H1 (cell line): ENCODE data around the gene SCNN1G. TPM values are rescaled to one million over a fixed set of nuclear protein-coding genes. Genes with fewer than 3 reads are reported as not detected.
A peak's percentile ranks its signal among the peaks of the same experiment; 100 is the strongest.

ENCODE experiments used
- CTCF ChIA-PET: fragments of 300-600 bp; sonication (Branson Sonifier 250); formaldehyde crosslinking; loops from one replicate; lab custom pipeline; 2021; ENCODE audit not compliant: partially characterized antibody; lab: Charles Lee
- POLR2A ChIA-PET: fragments of 300-600 bp; sonication (Branson Sonifier 250); formaldehyde crosslinking; loops from one replicate; lab custom pipeline; 2021; ENCODE audit warnings: inconsistent platforms; ENCODE audit not compliant: partially characterized antibody; lab: Charles Lee
- DNase-seq, 2 experiments: peaks; one replicate each; pipeline versions ENCODE4 v3.0.0 to v3.0.0-alpha.2; 2010 to 2022; ENCODE audit warnings: low spot score in 2 of 2, low read depth in 1 of 2, mixed read lengths in 1 of 2
- FAIRE-seq: peaks from 2 replicates; lab custom pipeline; 2011; peaks lifted over from hg19 to GRCh38; lab: Jason Lieb, UNC
- H2AFZ ChIP-seq: 2 replicates; pipeline ENCODE4 v1.8.1; 2012; ENCODE audit warnings: low read length, inconsistent platforms
- H2AK5ac ChIP-seq: 2 replicates; pipeline ENCODE4 v1.6.1; 2013; ENCODE audit warnings: low read depth, low read length
- H2BK120ac ChIP-seq: replicated peaks from 2 replicates; pipeline ENCODE3; 2013; ENCODE audit warnings: low read depth, low read length, inconsistent platforms
- H2BK12ac ChIP-seq: 2 replicates; pipeline ENCODE4 v1.6.1; 2013; ENCODE audit warnings: low read depth, low read length
- H2BK15ac ChIP-seq: 2 replicates; pipeline ENCODE4 v1.6.1; 2013; ENCODE audit warnings: low read length
- H2BK20ac ChIP-seq: 2 replicates; pipeline ENCODE4 v1.6.1; 2013; ENCODE audit warnings: low read length
- H2BK5ac ChIP-seq: 2 replicates; pipeline ENCODE4 v1.6.1; 2013; ENCODE audit warnings: low read depth, low read length
- H3K14ac ChIP-seq: 2 replicates; pipeline ENCODE4 v1.6.1; 2013; ENCODE audit warnings: inconsistent platforms; ENCODE audit not compliant: insufficient read length
- H3K18ac ChIP-seq: 2 replicates; pipeline ENCODE4 v1.6.1; 2013; ENCODE audit warnings: low read length; ENCODE audit errors: extremely low read depth
- H3K23ac ChIP-seq: 2 replicates; pipeline ENCODE4 v1.6.1; 2013; ENCODE audit warnings: inconsistent platforms; ENCODE audit not compliant: insufficient read length
- H3K23me2 ChIP-seq: 2 replicates; pipeline ENCODE4 v1.6.1; 2013; ENCODE audit warnings: low read depth, low read length
- H3K27ac ChIP-seq: 2 replicates; pipeline ENCODE4 v1.6.1; 2011; ENCODE audit warnings: low read depth, low read length, inconsistent platforms
- H3K27me3 ChIP-seq, 4 experiments: replicated peaks in 1 of 4; 1 replicate in 1 of 4; 2 replicates in 3 of 4; pipeline versions ENCODE4 v1.6.1 to v1.8.1; 2011 to 2013; ENCODE audit warnings: low read length in 3 of 4, mild to moderate bottlenecking in 3 of 4, inconsistent platforms in 2 of 4, mixed read lengths in 2 of 4, moderate library complexity in 1 of 4; ENCODE audit not compliant: control insufficient read depth in 3 of 4, insufficient read depth in 3 of 4; ENCODE audit errors: extremely low read depth in 1 of 4
- H3K36me3 ChIP-seq, 4 experiments: 2 replicates each; pipeline versions ENCODE4 v1.6.1 to v1.8.1; 2011 to 2013; ENCODE audit warnings: mild to moderate bottlenecking in 4 of 4, low read length in 3 of 4, moderate library complexity in 2 of 4, control low read depth in 1 of 4, inconsistent platforms in 1 of 4; ENCODE audit not compliant: insufficient read depth in 4 of 4, control insufficient read depth in 2 of 4
- H3K4ac ChIP-seq: replicated peaks from 2 replicates; pipeline ENCODE3; 2013; ENCODE audit warnings: low read length, low read depth, mixed read lengths, inconsistent platforms; ENCODE audit not compliant: insufficient read length
- H3K4me1 ChIP-seq, 4 experiments: replicated peaks in 1 of 4; 1 replicate in 1 of 4; 2 replicates in 3 of 4; pipeline versions ENCODE4 v1.6.1 to v1.8.1; 2011 to 2013; ENCODE audit warnings: low read length in 3 of 4, inconsistent platforms in 2 of 4, mixed read lengths in 1 of 4; ENCODE audit not compliant: insufficient read depth in 4 of 4, control insufficient read depth in 3 of 4
- H3K4me2 ChIP-seq, 2 experiments: 2 replicates each; pipeline versions ENCODE4 v1.6.1 to v1.8.1; 2011 to 2013; ENCODE audit warnings: low read depth in 2 of 2, low read length in 2 of 2, control low read depth in 1 of 2, inconsistent platforms in 1 of 2, mild to moderate bottlenecking in 1 of 2; ENCODE audit not compliant: insufficient read depth in 1 of 2
- H3K4me3 ChIP-seq, 4 experiments: fragments of 200-600, 300-600 bp in 1 of 4; sonication (generic), shearing (Covaris generic), sonication (Bioruptor Twin) in 1 of 4; 2 replicates each; pipeline versions ENCODE4 v1.5.1 to v1.8.1; 2011 to 2016; ENCODE audit warnings: low read length in 4 of 4, low read depth in 3 of 4, control low read depth in 2 of 4, inconsistent platforms in 2 of 4, mild to moderate bottlenecking in 2 of 4, mixed read lengths in 1 of 4, moderate library complexity in 1 of 4; ENCODE audit not compliant: insufficient read depth in 2 of 4; ENCODE audit errors: extremely low read depth in 1 of 4
- H3K56ac ChIP-seq: replicated peaks from 2 replicates; pipeline ENCODE3; 2013; ENCODE audit warnings: low read depth, mild to moderate bottlenecking, mixed read lengths, low read length, inconsistent platforms; ENCODE audit not compliant: insufficient read length
- H3K79me1 ChIP-seq: 2 replicates; pipeline ENCODE4 v1.6.1; 2013; ENCODE audit warnings: low read depth, low read length, control low read depth
- H3K79me2 ChIP-seq, 2 experiments: 2 replicates each; pipeline versions ENCODE4 v1.6.1 to v1.8.1; 2012 to 2013; ENCODE audit warnings: low read length in 2 of 2, mild to moderate bottlenecking in 2 of 2, inconsistent platforms in 1 of 2; ENCODE audit not compliant: insufficient read depth in 2 of 2, control insufficient read depth in 1 of 2
- H3K9ac ChIP-seq, 4 experiments: replicated peaks in 1 of 4; 1 replicate in 1 of 4; 2 replicates in 3 of 4; pipeline versions ENCODE4 v1.6.1 to v1.8.1; 2011 to 2013; ENCODE audit warnings: low read depth in 3 of 4, low read length in 3 of 4, control low read depth in 2 of 4, mild to moderate bottlenecking in 2 of 4, moderate library complexity in 2 of 4, inconsistent platforms in 1 of 4; ENCODE audit errors: extremely low read depth in 1 of 4
- H3K9me3 ChIP-seq, 2 experiments: 2 replicates each; pipeline versions ENCODE4 v1.6.1 to v1.8.1; 2012 to 2013; ENCODE audit warnings: mild to moderate bottlenecking in 2 of 2, moderate library complexity in 2 of 2, control low read depth in 1 of 2, inconsistent platforms in 1 of 2, low read depth in 1 of 2, low read length in 1 of 2, mixed read lengths in 1 of 2; ENCODE audit not compliant: insufficient read depth in 2 of 2
- H4K20me1 ChIP-seq, 2 experiments: replicated peaks in 1 of 2; 2 replicates each; pipeline versions ENCODE3 to v1.8.1; 2011 to 2013; ENCODE audit warnings: inconsistent platforms in 2 of 2, low read length in 2 of 2, mild to moderate bottlenecking in 1 of 2; ENCODE audit not compliant: insufficient read depth in 2 of 2, control insufficient read depth in 1 of 2
- H4K5ac ChIP-seq: 2 replicates; pipeline ENCODE4 v1.6.1; 2013; ENCODE audit warnings: low read length, low read depth, mixed read lengths, inconsistent platforms; ENCODE audit not compliant: insufficient read length
- H4K8ac ChIP-seq: 2 replicates; pipeline ENCODE4 v1.8.0; 2013; ENCODE audit warnings: mild to moderate bottlenecking, moderate library complexity, low read length, inconsistent platforms; ENCODE audit not compliant: insufficient read depth; ENCODE audit errors: extremely low read depth
- H4K91ac ChIP-seq: replicated peaks from 2 replicates; pipeline ENCODE3; 2013; ENCODE audit warnings: low read length, mixed read lengths, inconsistent platforms; ENCODE audit not compliant: insufficient read length
- CREB1 ChIP-seq: IDR thresholded peaks from 2 replicates; pipeline ENCODE4 v1.6.1; 2012; ENCODE audit warnings: inconsistent platforms
- EP300 ChIP-seq, 2 experiments: IDR thresholded peaks; 1 replicate in 1 of 2; 2 replicates in 1 of 2; pipeline ENCODE4 v1.6.1; 2011 to 2012; ENCODE audit warnings: low read depth in 2 of 2, low read length in 2 of 2, mild to moderate bottlenecking in 2 of 2, borderline replicate concordance in 1 of 2, inconsistent platforms in 1 of 2, moderate library complexity in 1 of 2
- GABPA ChIP-seq: IDR thresholded peaks from 2 replicates; pipeline ENCODE4 v1.6.1; 2011; ENCODE audit warnings: mild to moderate bottlenecking, low read length, moderate library complexity, borderline replicate concordance; ENCODE audit not compliant: insufficient read depth
- NANOG ChIP-seq: IDR thresholded peaks from 2 replicates; pipeline ENCODE4 v1.6.1; 2011; ENCODE audit warnings: low read length, low read depth, mild to moderate bottlenecking, inconsistent platforms; ENCODE audit not compliant: insufficient read depth, poor library complexity, severe bottlenecking
- POU5F1 ChIP-seq: IDR thresholded peaks from 2 replicates; pipeline ENCODE4 v1.6.1; 2011; ENCODE audit warnings: low read depth, mild to moderate bottlenecking, low read length, moderate library complexity
- RXRA ChIP-seq: IDR thresholded peaks from 2 replicates; pipeline ENCODE4 v1.6.1; 2011; ENCODE audit warnings: low read depth, mild to moderate bottlenecking, low read length, moderate library complexity; ENCODE audit not compliant: insufficient read depth
- polyA plus RNA-seq, 7 experiments: library from polyadenylated mRNA; depleted of rRNA in 3 of 7; stranded (reverse) in 5 of 7; unstranded in 2 of 7; fragments of >200 nt in 5 of 7; fragments of 200-250 nt in 2 of 7; gene quantifications; 1 replicate in 5 of 7; 2 replicates in 1 of 7; 4 replicates in 1 of 7; pipeline versions ENCODE4 v1.2.1 to v1.2.3, GENCODE V29; 2011 to 2013; ENCODE audit warnings: missing spikeins in 2 of 7, mixed read lengths in 2 of 7
- total RNA-seq: library from RNA; stranded (reverse); fragmentation: NEBNext Ultra II Directional; extraction: Animal tissue kit (Norgen Biotek cat#: 25700); gene quantifications from 2 replicates; pipeline ENCODE4 v1.2.1, GENCODE V29; 2021

Gene SCNN1G
- total and polyA plus RNA-seq, 2 of the 8 experiments (the other 6 are each of a cell fraction or from before 2014, with no cell fraction given): 0.73 to 1.1 TPM

DNA sequence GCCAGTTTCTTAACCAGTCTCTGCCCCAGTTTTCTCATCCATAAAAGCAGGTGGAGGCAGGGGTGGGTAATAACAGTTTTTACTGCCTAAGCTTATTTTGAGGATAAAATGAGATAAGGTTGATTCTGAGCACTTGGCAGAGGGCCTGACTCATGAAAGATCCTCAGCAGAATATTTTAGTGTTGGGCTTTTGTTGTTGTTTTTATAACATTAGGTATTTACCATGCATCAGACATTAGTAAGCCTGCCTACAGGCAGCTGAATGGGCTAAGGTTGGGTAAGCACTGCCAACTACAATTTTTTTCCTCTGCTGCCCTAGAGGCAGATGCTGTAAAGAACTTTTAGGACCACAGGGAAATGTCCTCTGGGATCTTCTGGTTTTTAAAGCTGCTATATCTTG is 43.1 kb downstream of the SCNN1G start:
- Histone ChIP-seq H4K5ac (no peak overlapping the region), H2BK15ac (no peak overlapping the region), H2BK12ac (no peak overlapping the region), H3K79me2 (no peaks in the 10 kb centered on the region), H3K36me3 (no peaks in the 10 kb centered on the region), H3K27ac (no peak overlapping the region), H3K9ac (no peak overlapping the region), H3K23me2 (peaks cover 8% of the 10 kb centered on the region; the same call in 1 of the 2 replicates), H4K91ac (no peak overlapping the region), H3K4me3 (no peak overlapping the region), H3K79me1 (no peaks in the 10 kb centered on the region), H3K9me3 (no peaks in the 10 kb centered on the region), H2BK20ac (no peak overlapping the region), H3K18ac (no peak overlapping the region), H4K8ac (no peak overlapping the region), H3K14ac (no peak overlapping the region), H2AK5ac (0 out of 2 replicates have a peak overlapping the region, but pooled peaks have one; percentile 96), H4K20me1 (peaks cover 0 to 3% of the 10 kb centered on the region in 2 experiments), H3K23ac (no peak overlapping the region), H2BK120ac (no peak overlapping the region), H2AFZ (no peak overlapping the region), H3K4me2 (no peak overlapping the region), H3K4ac (no peak overlapping the region), H2BK5ac (no peak overlapping the region), H3K4me1 (peaks cover 0 to 10% (median 8%) of the 10 kb centered on the region in 4 experiments; a peak in 5 of 7 replicates), H3K27me3 (no peaks in the 10 kb centered on the region), H3K56ac (no peak overlapping the region)
- DNase-seq (no peak), FAIRE-seq (no peak)
- TF ChIP-seq GABPA (no peak), CREB1 (no peak), RXRA (no peak), EP300 (IDR thresholded peaks at IDR 0.05; ENCODE audit: borderline replicate concordance in 1 of 2, low read depth in 2 of 2, low read length in 2 of 2) (no peak), NANOG (no peak), POU5F1 (no peak)
- POLR2A ChIA-PET: no interaction called here
- CTCF ChIA-PET: interaction anchor here (1.0 to 2.6 kb wide), 2 partner anchors 17 to 211 kb away, joined by 3 to 9 read pairs; no protein-coding TSS in a partner anchor
